ENCODE data around the gene PTPRM. TPM values are rescaled to one million over a fixed set of nuclear protein-coding genes. Genes with fewer than 3 reads are reported as not detected.

The PTPRM gene
- total RNA-seq, 4 donors from 2014 or later, result 170 to 198 (median 182) TPM

DNA sequence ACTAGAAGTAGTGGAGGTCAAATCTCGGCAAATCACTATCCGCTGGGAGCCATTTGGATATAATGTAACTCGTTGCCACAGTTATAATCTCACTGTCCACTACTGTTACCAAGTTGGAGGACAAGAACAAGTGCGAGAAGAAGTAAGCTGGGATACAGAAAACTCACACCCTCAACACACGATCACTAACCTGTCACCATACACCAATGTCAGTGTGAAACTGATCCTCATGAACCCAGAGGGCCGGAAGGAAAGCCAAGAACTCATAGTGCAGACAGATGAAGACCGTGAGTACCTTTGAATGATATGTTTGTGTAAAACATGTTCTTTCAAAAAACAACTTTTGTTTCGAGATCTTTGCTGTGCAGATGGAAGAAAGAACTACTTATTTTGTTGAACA lies 502.6 kb downstream of the PTPRM start:
- Histone ChIP-seq H3K27me3 (no peaks in the 10 kb centered on the region), H3K4me3 (replicated peaks in 1 of 3) (no peak overlapping the region), H3K4me1 (peaks cover 3 to 6% of the 10 kb centered on the region in 2 donors), H3K36me3 (no peaks in the 10 kb centered on the region), H3K9me3 (no peaks in the 10 kb centered on the region), H3K27ac (no peak overlapping the region)
- 93 to 96% methylated on average over 8 of the region's 8 CpGs for WGBS, 2 donors
- TF ChIP-seq CTCF (IDR thresholded peaks at IDR 0.05) (no peak), POLR2A (IDR thresholded peaks at IDR 0.05) (no peak)
- intact Hi-C loops (cut with DNase I), result no loop called here
- DNase-seq, result no peak

GRCh38 chr18:8073167-8073566 lies 506.1 kb downstream of the PTPRM start:
- Histone ChIP-seq H3K27me3 (no peaks in the 10 kb centered on the region), H3K36me3 (no peaks in the 10 kb centered on the region), H3K27ac (no peak overlapping the region), H3K4me3 (replicated peaks in 1 of 3) (no peak overlapping the region), H3K9me3 (no peaks in the 10 kb centered on the region), H3K4me1 (peaks cover 3 to 6% of the 10 kb centered on the region in 2 donors)
- intact Hi-C loops (cut with DNase I), result no loop called here
- DNase-seq, result no peak
- 86 to 90% methylated on average over 3 of the region's 3 CpGs for WGBS, 2 donors
- no peak for TF ChIP-seq CTCF (IDR thresholded peaks at IDR 0.05)
- TF ChIP-seq POLR2A (IDR thresholded peaks at IDR 0.05), result no peak

GRCh38 chr18:8080092-8080491 lies 513.0 kb downstream of the PTPRM start:
- no peaks in the 10 kb centered on the region for H3K9me3 ChIP-seq
- no peaks in the 10 kb centered on the region for H3K27me3 ChIP-seq
- H3K4me1 ChIP-seq, result peaks cover 16 to 33% of the 10 kb centered on the region in 2 donors
- intact Hi-C loops (cut with DNase I), result no loop called here
- H3K27ac ChIP-seq, result no peak overlapping the region
- DNase-seq, result no peak
- H3K36me3 ChIP-seq, result no peaks in the 10 kb centered on the region
- no peak for TF ChIP-seq CTCF (IDR thresholded peaks at IDR 0.05)
- TF ChIP-seq POLR2A (IDR thresholded peaks at IDR 0.05), result no peak
- no peak overlapping the region for H3K4me3 ChIP-seq (replicated peaks in 1 of 3)

- peaks cover 16 to 33% of the 10 kb centered on the region in 2 donors for H3K4me1 ChIP-seq
- H3K4me3 ChIP-seq (replicated peaks in 1 of 3), result no peak overlapping the region
- no peak for DNase-seq
- no peaks in the 10 kb centered on the region for H3K9me3 ChIP-seq
- intact Hi-C loops (cut with DNase I), result no loop called here
- peak overlapping the region; percentile 27 to 80 (median 56) for H3K27ac ChIP-seq
- H3K27me3 ChIP-seq, result no peaks in the 10 kb centered on the region
- 20 to 40% methylated on average over 1 of the region's 1 CpG for WGBS, 2 donors
- TF ChIP-seq POLR2A (IDR thresholded peaks at IDR 0.05) (peak in 1 of 2 donors; percentile 1), CTCF (IDR thresholded peaks at IDR 0.05) (no peak)
- H3K36me3 ChIP-seq, result peaks cover 0 to 6% of the 10 kb centered on the region in 2 donors
Observed at GRCh38 chr18:8081267-8081666, 514.2 kb downstream of the PTPRM start.

DNA sequence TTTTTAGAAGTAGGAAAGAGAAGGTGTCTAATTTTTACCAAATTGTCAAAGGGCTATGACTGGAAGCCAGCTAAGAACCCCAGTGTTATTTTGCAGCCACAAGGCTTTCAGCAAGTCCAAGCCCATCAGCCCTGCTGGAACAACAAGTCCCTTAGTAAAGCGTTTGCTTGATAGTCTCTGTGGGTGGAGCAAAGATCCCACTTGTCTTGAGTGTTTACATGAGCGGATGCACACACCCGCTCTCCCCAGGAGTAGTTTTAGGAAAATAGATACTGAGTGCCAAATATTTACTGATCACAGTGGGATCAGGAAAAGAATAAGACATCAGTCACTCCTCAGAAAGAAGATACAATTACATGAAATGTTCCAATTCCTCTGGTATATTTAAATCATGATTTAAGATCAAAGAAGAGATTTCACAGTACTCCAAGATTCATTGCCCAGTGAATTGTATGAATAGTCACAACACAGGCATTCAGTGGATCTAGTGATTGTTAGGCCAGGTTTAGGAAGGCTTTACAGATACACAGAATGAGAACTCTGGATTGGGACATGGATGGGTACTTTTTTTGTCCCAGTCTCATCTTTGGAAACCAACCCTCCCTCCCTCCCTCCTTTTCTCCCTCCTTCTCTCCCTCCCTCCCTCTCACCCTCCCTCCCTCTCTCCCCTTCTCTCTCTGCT lies 514.9 kb downstream of the PTPRM start:
- H3K4me3 ChIP-seq (replicated peaks in 1 of 3), result no peak overlapping the region
- peaks cover 0 to 6% of the 10 kb centered on the region in 2 donors for H3K36me3 ChIP-seq
- DNase-seq, result peak; percentile 66 to 70
- no peaks in the 10 kb centered on the region for H3K27me3 ChIP-seq
- no peaks in the 10 kb centered on the region for H3K9me3 ChIP-seq
- peaks cover 16 to 33% of the 10 kb centered on the region in 2 donors for H3K4me1 ChIP-seq
- peak overlapping the region; percentile 44 to 80 (median 56) for H3K27ac ChIP-seq
- no peak for TF ChIP-seq CTCF (IDR thresholded peaks at IDR 0.05)
- TF ChIP-seq POLR2A (IDR thresholded peaks at IDR 0.05), result peak in 1 of 2 donors; percentile 3
- 28 to 41% methylated on average over 3 of the region's 3 CpGs for WGBS, 2 donors
- intact Hi-C loops (cut with DNase I), result no loop called here
